ENCODE data around the gene PNLDC1.
"Not testable (repeated sequence)": the region's sequence is repeated elsewhere in the genome, so short reads cannot be mapped to it uniquely, and the experiment has no call there.

PNLDC1 gene

GRCh38 chr6:159788753-159789376 is 11.2 kb upstream of the PNLDC1 start:
- Histone ChIP-seq H3K4me1 (ENCODE audit: control insufficient read depth, insufficient read depth, low read length) (peaks cover 16% of the 10 kb centered on the region), H3K27me3 (ENCODE audit: control insufficient read depth, insufficient read depth, low read length) (no peaks in the 10 kb centered on the region), H3K9ac (ENCODE audit: low read depth, low read length) (peak overlapping the region; percentile 93), H3K27ac (ENCODE audit: low read depth, low read length) (peak overlapping the region; percentile 85), H3K4me3 (ENCODE audit: low read depth, low read length) (peak overlapping the region; percentile 94), H3K36me3 (ENCODE audit: control insufficient read depth, insufficient read depth, low read length) (peaks cover 64% of the 10 kb centered on the region), H3K9me3 (ENCODE audit: control insufficient read depth, insufficient read depth, low read length) (no peaks in the 10 kb centered on the region)

- H3K27ac ChIP-seq (ENCODE audit: low read depth, low read length), result peak within 1 kb of the TSS; percentile 97
- H3K27me3 ChIP-seq (ENCODE audit: control insufficient read depth, insufficient read depth, low read length), result no peaks in the 10 kb centered on the region
- H3K9ac ChIP-seq (ENCODE audit: low read depth, low read length), result peak within 1 kb of the TSS; percentile 93
- no peaks in the 10 kb centered on the region for H3K9me3 ChIP-seq (ENCODE audit: control insufficient read depth, insufficient read depth, low read length)
- H3K4me1 ChIP-seq (ENCODE audit: control insufficient read depth, insufficient read depth, low read length), result peaks cover 16% of the 10 kb centered on the region
- H3K4me3 ChIP-seq (ENCODE audit: low read depth, low read length), result peak within 1 kb of the TSS; percentile 94
- peaks cover 65% of the 10 kb centered on the region for H3K36me3 ChIP-seq (ENCODE audit: control insufficient read depth, insufficient read depth, low read length)
Observed at GRCh38 chr6:159789377-159790148, 10.5 kb upstream of the PNLDC1 start, which contains the start of gene TCP1. Gene TCP1, minus strand, starts transcription at chr6:159789602. Its CDS starts 134 bp downstream, at chr6:159789468.

DNA sequence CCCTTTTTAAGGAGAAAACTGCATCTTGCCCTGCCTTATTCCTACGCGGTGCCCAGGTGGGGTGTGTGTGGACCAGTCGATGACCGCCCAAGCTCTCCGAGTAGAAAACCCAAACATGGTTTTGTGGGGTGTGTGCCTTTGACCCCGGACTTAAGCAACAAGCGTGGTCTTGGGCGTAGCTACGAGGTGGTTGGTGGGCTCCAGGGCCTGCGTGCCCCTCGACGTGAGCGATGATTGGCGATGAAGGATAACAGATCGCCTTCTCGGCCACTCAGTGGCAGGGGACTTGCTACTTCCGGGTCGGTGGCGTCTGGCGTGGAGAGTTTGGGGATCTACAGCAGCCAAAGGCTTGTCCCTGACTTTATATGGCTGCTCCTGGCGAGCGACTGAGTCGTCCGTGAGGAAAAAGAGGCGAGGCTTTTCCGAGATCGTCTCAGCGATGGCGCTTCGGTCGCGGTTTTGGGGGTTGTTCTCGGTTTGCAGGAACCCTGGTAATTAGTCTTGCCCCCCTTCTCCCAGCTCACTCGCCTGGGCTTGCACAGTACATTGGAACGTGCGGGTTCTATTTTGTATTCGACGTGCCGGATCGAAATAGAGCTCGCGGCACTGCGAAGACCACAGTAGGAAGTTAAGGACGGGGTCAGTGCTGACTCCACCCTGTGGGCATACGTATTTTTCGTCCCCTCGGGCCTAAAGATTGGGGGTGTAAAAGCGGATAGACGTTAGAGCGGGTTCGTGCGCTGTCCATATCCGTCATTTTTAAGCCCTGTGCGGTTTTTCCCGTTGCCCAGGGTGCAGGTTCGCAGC is 9.7 kb upstream of the PNLDC1 start, which contains the start of gene MRPL18:
Gene MRPL18 (plus strand): TSS at position 319 of the 807 bp plus-strand sequence. CDS start 121 bp downstream, at position 440.
- peaks cover 57% of the 10 kb centered on the region for H3K36me3 ChIP-seq (ENCODE audit: control insufficient read depth, insufficient read depth, low read length)
- H3K4me1 ChIP-seq (ENCODE audit: control insufficient read depth, insufficient read depth, low read length), result peaks cover 16% of the 10 kb centered on the region
- H3K4me3 ChIP-seq (ENCODE audit: low read depth, low read length), result peak within 1 kb of the TSS; percentile 94
- peak within 1 kb of the TSS; percentile 97 for H3K27ac ChIP-seq (ENCODE audit: low read depth, low read length)
- no peaks in the 10 kb centered on the region for H3K27me3 ChIP-seq (ENCODE audit: control insufficient read depth, insufficient read depth, low read length)
- H3K9ac ChIP-seq (ENCODE audit: low read depth, low read length), result peak within 1 kb of the TSS; percentile 93
- H3K9me3 ChIP-seq (ENCODE audit: control insufficient read depth, insufficient read depth, low read length), result no peaks in the 10 kb centered on the region

- Histone ChIP-seq H3K4me3 (ENCODE audit: low read depth, low read length) (peak overlapping the region; percentile 94), H3K9me3 (ENCODE audit: control insufficient read depth, insufficient read depth, low read length) (no peaks in the 10 kb centered on the region), H3K27ac (ENCODE audit: low read depth, low read length) (peak overlapping the region; percentile 97), H3K36me3 (ENCODE audit: control insufficient read depth, insufficient read depth, low read length) (peaks cover 56% of the 10 kb centered on the region), H3K4me1 (ENCODE audit: control insufficient read depth, insufficient read depth, low read length) (peaks cover 16% of the 10 kb centered on the region), H3K27me3 (ENCODE audit: control insufficient read depth, insufficient read depth, low read length) (no peaks in the 10 kb centered on the region), H3K9ac (ENCODE audit: low read depth, low read length) (peak overlapping the region; percentile 80)
Observed at GRCh38 chr6:159790956-159791598, 9.0 kb upstream of the PNLDC1 start.

DNA sequence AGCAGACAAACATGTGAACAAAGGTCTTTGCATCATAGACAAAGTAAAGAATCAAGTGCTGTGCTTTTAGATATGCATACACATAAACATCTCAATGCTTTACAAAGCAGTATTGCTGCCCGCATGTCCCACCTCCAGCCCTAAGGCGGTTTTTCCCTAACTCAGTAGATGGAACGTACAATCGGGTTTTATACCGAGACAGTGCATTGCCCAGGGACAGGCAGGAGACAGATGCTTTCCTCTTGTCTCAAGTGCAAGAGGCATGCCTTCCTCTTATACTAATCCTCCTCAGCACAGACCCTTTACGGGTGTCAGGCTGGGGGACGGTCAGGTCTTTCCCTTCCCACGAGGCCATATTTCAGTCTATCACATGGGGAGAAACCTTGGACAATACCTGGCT is 5.1 kb upstream of the PNLDC1 start:
- H3K9me3 ChIP-seq (ENCODE audit: control insufficient read depth, insufficient read depth, low read length); H3K4me1 ChIP-seq (ENCODE audit: control insufficient read depth, insufficient read depth, low read length); H3K9ac ChIP-seq (ENCODE audit: low read depth, low read length); H3K4me3 ChIP-seq (ENCODE audit: low read depth, low read length); H3K27me3 ChIP-seq (ENCODE audit: control insufficient read depth, insufficient read depth, low read length): not testable (repeated sequence)
- peaks cover 72% of the 10 kb centered on the region for H3K36me3 ChIP-seq (ENCODE audit: control insufficient read depth, insufficient read depth, low read length)
- H3K27ac ChIP-seq (ENCODE audit: low read depth, low read length), result peak overlapping the region; percentile 80

DNA sequence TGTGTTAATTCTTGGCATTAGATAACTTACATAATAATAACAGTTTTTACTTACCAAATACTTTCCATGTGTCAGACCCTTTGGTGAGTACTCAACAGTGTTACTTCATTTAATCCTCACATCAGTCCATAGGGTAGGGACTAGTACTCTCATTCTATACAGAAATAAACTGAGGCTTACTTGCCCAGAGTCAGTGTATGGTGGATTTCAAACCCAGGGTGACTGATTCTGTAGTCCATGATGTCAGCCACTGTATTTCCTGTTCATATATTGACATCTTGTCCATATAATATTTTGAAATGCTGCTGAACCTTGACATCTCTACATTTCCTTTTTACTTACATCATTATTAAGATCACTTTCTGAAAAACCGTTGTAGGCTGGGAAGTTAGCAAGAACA is 2.5 kb upstream of the PNLDC1 start:
- no peak overlapping the region for H3K9ac ChIP-seq (ENCODE audit: low read depth, low read length)
- H3K27ac ChIP-seq (ENCODE audit: low read depth, low read length), result no peak overlapping the region
- peaks cover 62% of the 10 kb centered on the region for H3K36me3 ChIP-seq (ENCODE audit: control insufficient read depth, insufficient read depth, low read length)
- H3K4me1 ChIP-seq (ENCODE audit: control insufficient read depth, insufficient read depth, low read length), result no peaks in the 10 kb centered on the region; the same call in 1 of the 2 replicates
- no peak overlapping the region for H3K4me3 ChIP-seq (ENCODE audit: low read depth, low read length)
- H3K27me3 ChIP-seq (ENCODE audit: control insufficient read depth, insufficient read depth, low read length), result no peaks in the 10 kb centered on the region
- no peaks in the 10 kb centered on the region for H3K9me3 ChIP-seq (ENCODE audit: control insufficient read depth, insufficient read depth, low read length)

GRCh38 chr6:159801935-159802334 is 1.9 kb downstream of the PNLDC1 start:
- Histone ChIP-seq H3K36me3 (ENCODE audit: control insufficient read depth, insufficient read depth, low read length) (peaks cover 29% of the 10 kb centered on the region), H3K27me3 (ENCODE audit: control insufficient read depth, insufficient read depth, low read length) (no peaks in the 10 kb centered on the region), H3K4me1 (ENCODE audit: control insufficient read depth, insufficient read depth, low read length) (no peaks in the 10 kb centered on the region; the same call in 1 of the 2 replicates), H3K9ac (ENCODE audit: low read depth, low read length) (no peak overlapping the region), H3K4me3 (ENCODE audit: low read depth, low read length) (no peak overlapping the region), H3K27ac (ENCODE audit: low read depth, low read length) (no peak overlapping the region), H3K9me3 (ENCODE audit: control insufficient read depth, insufficient read depth, low read length) (no peaks in the 10 kb centered on the region)

- Histone ChIP-seq H3K27ac (ENCODE audit: low read depth, low read length) (no peak overlapping the region), H3K9ac (ENCODE audit: low read depth, low read length) (no peak overlapping the region), H3K4me3 (ENCODE audit: low read depth, low read length) (no peak overlapping the region), H3K36me3 (ENCODE audit: control insufficient read depth, insufficient read depth, low read length) (peaks cover 4% of the 10 kb centered on the region; the same call in 1 of the 2 replicates), H3K9me3 (ENCODE audit: control insufficient read depth, insufficient read depth, low read length) (no peaks in the 10 kb centered on the region), H3K4me1 (ENCODE audit: control insufficient read depth, insufficient read depth, low read length) (no peaks in the 10 kb centered on the region; the same call in 1 of the 2 replicates), H3K27me3 (ENCODE audit: control insufficient read depth, insufficient read depth, low read length) (no peaks in the 10 kb centered on the region)
Observed at GRCh38 chr6:159804504-159804903, 4.4 kb downstream of the PNLDC1 start.

- Histone ChIP-seq H3K36me3 (ENCODE audit: control insufficient read depth, insufficient read depth, low read length) (no peaks in the 10 kb centered on the region), H3K4me1 (ENCODE audit: control insufficient read depth, insufficient read depth, low read length) (no peaks in the 10 kb centered on the region; the same call in 1 of the 2 replicates), H3K4me3 (ENCODE audit: low read depth, low read length) (no peak overlapping the region), H3K27ac (ENCODE audit: low read depth, low read length) (peak overlapping the region; percentile 23), H3K9ac (ENCODE audit: low read depth, low read length) (no peak overlapping the region), H3K9me3 (ENCODE audit: control insufficient read depth, insufficient read depth, low read length) (no peaks in the 10 kb centered on the region), H3K27me3 (ENCODE audit: control insufficient read depth, insufficient read depth, low read length) (no peaks in the 10 kb centered on the region)
Observed at GRCh38 chr6:159805440-159806020, 5.5 kb downstream of the PNLDC1 start.

- no peaks in the 10 kb centered on the region for H3K9me3 ChIP-seq (ENCODE audit: control insufficient read depth, insufficient read depth, low read length)
- H3K27me3 ChIP-seq (ENCODE audit: control insufficient read depth, insufficient read depth, low read length), result no peaks in the 10 kb centered on the region
- no peak overlapping the region for H3K4me3 ChIP-seq (ENCODE audit: low read depth, low read length)
- H3K36me3 ChIP-seq (ENCODE audit: control insufficient read depth, insufficient read depth, low read length), result no peaks in the 10 kb centered on the region
- H3K4me1 ChIP-seq (ENCODE audit: control insufficient read depth, insufficient read depth, low read length), result no peaks in the 10 kb centered on the region; the same call in 1 of the 2 replicates
- H3K27ac ChIP-seq (ENCODE audit: low read depth, low read length), result peak overlapping the region; percentile 23
- H3K9ac ChIP-seq (ENCODE audit: low read depth, low read length), result no peak overlapping the region
Observed at GRCh38 chr6:159806021-159806458, 6.0 kb downstream of the PNLDC1 start.
